GM18907 (cell line): ENCODE measurements around the gene MRAS.

Experiments
- ATAC-seq: cut with Tn5 transposase; IDR thresholded peaks from one replicate; pipeline ENCODE4 v1.9.1; 2021; ENCODE audit warnings: mild to moderate bottlenecking, moderate library complexity; ENCODE audit not compliant: unreplicated experiment

The MRAS gene

GRCh38 chr3:138384976-138385375, 36.6 kb downstream of the MRAS start:
- no peak for ATAC-seq

DNA sequence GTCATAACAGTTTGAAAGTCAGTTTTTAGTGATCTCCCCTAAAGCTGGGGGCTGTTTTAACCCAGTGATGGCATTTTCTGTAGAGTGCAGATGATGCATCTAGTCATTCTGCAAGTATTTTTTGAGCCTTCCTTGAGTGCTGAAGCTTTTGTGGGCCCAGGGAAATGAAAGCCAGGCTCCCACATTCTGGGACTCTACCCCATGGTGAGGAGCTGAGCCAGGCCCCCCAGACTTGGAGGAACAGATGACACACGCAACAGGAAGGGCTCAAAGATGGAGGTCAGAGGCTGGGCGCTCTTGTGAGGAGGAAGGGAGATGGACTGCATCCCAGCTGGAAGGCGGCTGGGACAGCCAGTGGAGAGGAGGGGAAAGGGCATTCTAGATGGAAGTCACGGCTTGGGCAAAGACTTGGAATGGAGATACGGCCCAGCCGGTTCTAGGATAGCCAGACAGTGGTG, 40.8 kb downstream of the MRAS start:
- no peak for ATAC-seq

- ATAC-seq: no peak
Observed at GRCh38 chr3:138389841-138390581, 41.6 kb downstream of the MRAS start.

DNA sequence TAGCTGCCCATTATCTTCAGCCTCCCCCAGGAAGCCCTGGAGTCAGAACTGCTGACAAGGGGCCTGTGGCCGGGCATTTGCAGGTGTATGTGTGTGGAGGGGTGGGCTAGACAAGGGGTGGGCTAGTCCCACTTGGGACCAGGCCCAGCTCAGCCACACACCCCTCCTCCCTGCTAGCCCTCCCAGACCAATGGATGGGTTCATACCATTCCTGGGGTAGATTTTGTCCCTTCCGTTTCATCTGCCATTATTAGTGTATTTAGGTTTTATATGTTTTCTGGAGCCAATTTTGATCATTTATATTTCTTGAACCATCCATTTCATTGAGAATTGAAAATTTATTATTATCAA, 42.2 kb downstream of the MRAS start:
- ATAC-seq: no peak

DNA sequence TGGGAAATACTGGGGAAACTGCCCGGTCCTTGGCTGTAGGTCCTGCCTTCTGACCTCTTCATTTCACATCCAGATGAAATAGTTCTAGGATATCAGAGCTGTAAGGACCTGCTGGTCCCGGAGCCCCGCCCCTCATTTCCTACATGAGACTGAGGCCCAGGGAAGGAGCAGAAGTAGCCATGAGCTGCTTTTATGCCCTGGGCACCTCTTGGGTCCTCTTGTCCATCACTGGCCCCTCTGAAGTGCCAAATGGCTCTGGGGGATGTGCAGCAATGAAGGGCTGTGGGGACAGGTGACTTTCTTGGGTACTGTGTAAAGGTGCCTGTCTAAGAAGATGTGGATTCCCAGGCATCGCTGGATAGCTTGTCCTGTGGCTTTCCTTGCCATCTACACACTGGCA, 45.8 kb downstream of the MRAS start:
- ATAC-seq: no peak

- ATAC-seq: no peak
Observed at GRCh38 chr3:138394686-138395085, 46.3 kb downstream of the MRAS start.

- ATAC-seq: no peak
Observed at GRCh38 chr3:138395865-138396751, 47.7 kb downstream of the MRAS start.

DNA sequence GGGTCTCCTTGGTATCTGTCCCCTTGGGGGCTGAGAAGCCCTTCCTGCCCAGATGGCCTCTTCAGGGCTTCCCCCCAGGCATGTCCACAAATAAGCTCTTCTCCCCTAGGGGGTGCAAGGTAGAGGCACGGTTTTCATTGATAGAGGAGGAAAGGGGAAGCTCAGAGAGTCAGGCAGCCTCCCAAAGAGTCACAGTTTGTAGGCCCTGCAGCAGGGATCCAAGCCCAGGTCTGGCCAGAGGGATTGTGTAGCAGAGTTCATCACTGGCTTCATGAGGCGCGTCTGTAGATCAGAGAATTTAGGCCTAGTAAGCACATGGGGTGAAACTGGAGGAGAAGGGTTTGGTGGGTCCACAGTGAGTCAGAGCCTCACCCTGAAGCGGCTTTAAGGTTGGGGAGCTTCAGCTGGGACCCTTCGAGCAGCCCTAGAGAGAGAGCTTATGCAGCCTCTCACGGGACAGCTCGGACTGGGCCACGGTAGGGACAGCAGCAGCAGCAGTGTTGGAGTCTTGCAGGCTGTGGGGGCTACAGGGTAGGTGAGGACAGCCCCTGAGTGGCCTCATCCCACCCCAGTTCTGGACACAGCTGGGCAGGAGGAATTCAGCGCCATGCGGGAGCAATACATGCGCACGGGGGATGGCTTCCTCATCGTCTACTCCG, 48.5 kb downstream of the MRAS start:
- ATAC-seq: no peak

- no peak for ATAC-seq
Observed at GRCh38 chr3:138397983-138398382, 49.6 kb downstream of the MRAS start.

DNA sequence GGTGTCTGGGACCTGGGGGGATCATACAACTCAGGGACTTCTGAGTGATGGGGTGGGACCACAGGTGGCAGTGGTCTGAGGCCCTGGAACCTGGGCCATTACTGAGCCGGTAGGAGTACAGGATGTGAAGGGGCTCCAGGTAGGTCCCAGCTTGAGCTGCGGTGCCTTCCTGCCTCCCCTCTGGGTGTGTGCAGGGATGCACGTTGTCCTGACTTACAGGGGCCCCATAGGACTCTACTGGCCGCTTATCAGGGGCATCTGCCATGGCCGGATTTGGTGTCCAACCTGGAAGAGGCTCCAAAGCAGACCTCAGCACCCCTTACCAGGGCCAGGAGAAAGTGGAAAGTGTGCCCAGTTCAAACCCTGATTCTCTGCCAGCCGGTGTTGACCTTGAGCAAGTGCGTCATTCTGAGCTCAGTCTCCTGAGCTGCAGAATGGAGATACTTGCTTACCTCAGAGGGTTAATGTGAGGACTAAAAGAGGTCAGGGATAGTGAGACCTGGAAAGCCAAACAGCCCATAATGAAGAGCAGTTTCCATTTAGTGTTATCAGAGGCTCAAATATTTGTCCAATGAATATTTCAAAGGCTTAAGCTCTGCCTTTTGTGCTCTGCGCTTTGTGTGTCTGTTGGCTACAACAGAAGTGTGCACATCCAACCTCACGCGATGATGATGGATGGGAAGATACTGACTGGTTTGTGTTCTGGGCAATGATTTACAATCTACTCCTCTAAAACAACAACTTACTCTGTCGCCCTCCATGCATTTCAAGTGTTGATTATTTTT, 50.6 kb downstream of the MRAS start:
- ATAC-seq: no peak

- ATAC-seq: no peak
Observed at GRCh38 chr3:138399766-138400165, 51.4 kb downstream of the MRAS start.

- ATAC-seq: no peak
Observed at GRCh38 chr3:138400651-138401070, 52.3 kb downstream of the MRAS start.

DNA sequence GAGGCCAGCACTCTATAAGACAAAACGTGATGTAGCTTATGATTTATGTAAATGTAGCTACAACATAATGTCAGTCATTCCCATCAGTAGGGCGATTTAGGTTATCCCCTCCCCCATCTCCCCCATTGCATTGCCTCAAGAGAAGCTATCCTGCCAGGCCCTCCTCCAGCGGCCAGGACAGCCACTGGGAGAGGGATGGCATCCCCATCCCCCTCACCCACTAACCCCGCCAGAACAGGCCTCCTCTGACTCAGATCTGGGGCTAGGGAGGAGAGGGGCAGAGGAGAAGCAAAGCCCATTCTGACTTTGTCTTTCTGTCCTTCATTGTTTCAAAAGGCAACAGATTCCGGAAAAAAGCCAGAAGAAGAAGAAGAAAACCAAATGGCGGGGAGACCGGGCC, 53.5 kb downstream of the MRAS start:
- no peak for ATAC-seq

DNA sequence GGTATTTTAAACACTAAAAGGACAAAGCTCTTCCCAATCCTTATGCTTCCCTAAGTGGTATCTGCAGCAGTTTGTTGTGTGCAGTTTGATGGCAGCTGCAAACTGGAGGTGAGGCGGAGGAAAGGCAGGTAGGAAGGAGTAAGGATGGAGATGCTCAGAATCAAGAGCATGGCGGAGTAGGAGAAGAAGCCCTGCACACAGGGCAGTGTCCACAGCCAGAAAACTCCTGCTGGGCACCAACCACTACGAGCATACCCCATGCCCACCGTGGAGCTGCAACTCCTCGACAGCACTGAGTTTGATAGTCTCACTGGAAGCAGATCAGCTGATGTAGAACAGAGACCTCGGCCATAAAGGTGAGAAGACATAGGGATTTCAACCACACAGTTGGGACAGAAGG, 55.7 kb downstream of the MRAS start:
- ATAC-seq: no peak

DNA sequence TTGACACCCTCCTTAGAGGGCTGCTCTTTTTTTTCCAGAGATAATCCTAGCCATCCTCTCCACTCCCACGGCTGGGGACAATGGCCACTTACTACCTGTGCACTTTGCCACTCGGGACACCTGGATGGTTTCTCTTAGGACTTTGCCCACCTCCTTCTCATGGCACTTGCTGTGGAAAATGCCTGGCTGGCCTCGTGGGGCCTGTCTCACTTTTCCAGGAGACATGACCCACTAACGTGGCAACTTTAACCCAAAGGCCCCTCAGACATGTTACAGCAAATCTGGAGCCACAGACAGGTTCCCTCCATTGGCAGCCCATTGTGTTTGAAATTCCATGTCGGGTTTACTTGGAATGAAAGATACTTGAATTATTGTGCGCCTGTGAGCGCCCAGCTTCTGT, 56.6 kb downstream of the MRAS start:
- ATAC-seq: no peak

DNA sequence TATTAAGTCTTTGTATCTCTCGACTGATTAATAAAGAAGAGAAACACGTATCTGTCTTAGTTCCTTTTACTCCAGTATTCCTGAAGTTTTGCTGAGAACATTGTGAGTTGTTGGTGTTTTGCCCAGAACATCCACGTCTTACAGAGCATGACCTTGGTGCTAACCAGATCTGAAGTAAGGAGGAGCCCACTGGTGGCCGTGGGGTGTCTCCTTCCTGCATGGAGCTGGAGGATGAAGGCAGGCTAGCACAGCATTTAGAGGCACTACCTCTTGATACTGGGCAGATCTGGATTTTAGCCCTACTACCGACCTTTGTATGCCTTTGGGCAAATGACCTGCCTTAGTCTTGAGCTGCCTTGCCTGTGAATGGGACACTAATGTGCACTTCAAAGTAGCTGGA, 57.1 kb downstream of the MRAS start:
- no peak for ATAC-seq

DNA sequence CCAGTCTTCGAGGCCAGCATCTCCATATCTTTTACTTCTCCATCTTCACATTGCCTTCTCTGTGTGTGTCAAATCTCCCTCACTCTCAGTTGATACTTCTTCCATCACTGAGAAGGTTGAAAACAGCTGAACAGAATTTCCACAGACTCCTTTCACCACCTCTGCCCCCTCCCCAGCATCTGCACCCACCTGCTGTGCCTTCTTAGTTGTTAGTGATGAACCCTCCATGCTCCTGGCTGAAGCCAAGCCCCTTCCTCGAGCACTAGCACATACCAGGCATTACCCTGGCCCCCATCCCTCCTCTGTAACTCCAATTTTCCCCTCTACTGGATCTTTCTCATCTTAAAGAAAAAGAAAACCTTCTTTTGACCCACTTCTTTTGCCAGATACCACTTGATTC, 58.2 kb downstream of the MRAS start:
- ATAC-seq: no peak

GRCh38 chr3:138407236-138407907, 59.0 kb downstream of the MRAS start:
- ATAC-seq: no peak

- no peak for ATAC-seq
Observed at GRCh38 chr3:138408751-138409570, 60.6 kb downstream of the MRAS start.
